ENCODE measurements around the gene AGRN. TPM values are rescaled to one million over a fixed set of nuclear protein-coding genes. Genes with fewer than 3 reads are reported as not detected.
"Not testable (repeated sequence)": the region's sequence is repeated elsewhere in the genome, so short reads cannot be mapped to it uniquely, and the experiment has no call there.

The AGRN gene
- total RNA-seq, 1 experiment from 2014 or later, result 286 TPM

- no peaks in the 10 kb centered on the region for H3K27me3 Mint-ChIP-seq (ENCODE audit: insufficient read depth, unreplicated experiment)
- ChIA-PET POLR2A (interaction anchor here (0.9 to 1.9 kb wide), 6 partner anchors 9 to 78 kb away, joined by 3 to 8 read pairs (median 4); partner anchors contain the start of genes AGRN, HES4 and ISG15), CTCF (interaction anchor here (0.6 to 5.8 kb wide), 26 partner anchors 9 to 352 kb away, joined by 3 to 117 read pairs (median 5); partner anchors contain the start of genes AGRN, CCNL2, ISG15 and PERM1)
- H3K27ac Mint-ChIP-seq (ENCODE audit: low read depth, unreplicated experiment), result no peak overlapping the region
- no peak for DNase-seq (ENCODE audit: unreplicated experiment)
- BruUV-seq (replicated peaks), result no TSS peak
- no peaks in the 10 kb centered on the region for H3K9me3 Mint-ChIP-seq (ENCODE audit: unreplicated experiment)
- H3K36me3 Mint-ChIP-seq (ENCODE audit: insufficient read depth, unreplicated experiment), result no peaks in the 10 kb centered on the region
- no peak overlapping the region for H3K4me3 Mint-ChIP-seq (ENCODE audit: unreplicated experiment)
- intact Hi-C loops (cut with micrococcal nuclease), result loop anchor here (5.0 kb wide), 1 partner anchor 61 kb away; the partner anchor contains the start of gene HES4
- peaks cover 11% of the 10 kb centered on the region for H3K4me1 Mint-ChIP-seq (ENCODE audit: insufficient read depth, unreplicated experiment)
- TF ChIP-seq CTCF (IDR thresholded peaks at IDR 0.05; ENCODE audit: unreplicated experiment), result no peak
These were observed 43.5 kb downstream of the AGRN start for GRCh38 chr1:1063261-1063944.

GRCh38 chr1:1063945-1064831 is 44.3 kb downstream of the AGRN start:
- no peaks in the 10 kb centered on the region for H3K27me3 Mint-ChIP-seq (ENCODE audit: insufficient read depth, unreplicated experiment)
- H3K27ac Mint-ChIP-seq (ENCODE audit: low read depth, unreplicated experiment), result no peak overlapping the region
- peak; percentile 85 for DNase-seq (ENCODE audit: unreplicated experiment)
- ChIA-PET CTCF (interaction anchor here (0.6 to 5.8 kb wide), 25 partner anchors 9 to 261 kb away, joined by 3 to 117 read pairs (median 5); partner anchors contain the start of genes AGRN, ISG15, PERM1 and RNF223), POLR2A (interaction anchor here (0.9 to 1.9 kb wide), 5 partner anchors 45 to 78 kb away, joined by 3 to 8 read pairs (median 4); partner anchors contain the start of genes AGRN, HES4 and ISG15)
- peak; percentile 90 for TF ChIP-seq CTCF (IDR thresholded peaks at IDR 0.05; ENCODE audit: unreplicated experiment)
- intact Hi-C loops (cut with micrococcal nuclease), result loop anchor here (1.0 to 5.0 kb wide), 2 partner anchors 62 to 80 kb away; partner anchors contain the start of gene HES4
- peaks cover 6% of the 10 kb centered on the region for H3K4me1 Mint-ChIP-seq (ENCODE audit: insufficient read depth, unreplicated experiment)
- H3K9me3 Mint-ChIP-seq (ENCODE audit: unreplicated experiment), result no peaks in the 10 kb centered on the region
- no TSS peak for BruUV-seq (replicated peaks)
- no peaks in the 10 kb centered on the region for H3K36me3 Mint-ChIP-seq (ENCODE audit: insufficient read depth, unreplicated experiment)
- no peak overlapping the region for H3K4me3 Mint-ChIP-seq (ENCODE audit: unreplicated experiment)

GRCh38 chr1:1065265-1065939 is 45.5 kb downstream of the AGRN start:
- no peaks in the 10 kb centered on the region for H3K36me3 Mint-ChIP-seq (ENCODE audit: insufficient read depth, unreplicated experiment)
- CTCF ChIA-PET, result interaction anchor here (0.7 to 5.8 kb wide), 7 partner anchors 18 to 73 kb away, joined by 3 to 65 read pairs (median 4); partner anchors contain the start of genes AGRN and ISG15
- no peak for DNase-seq (ENCODE audit: unreplicated experiment)
- H3K27ac Mint-ChIP-seq (ENCODE audit: low read depth, unreplicated experiment), result no peak overlapping the region
- H3K27me3 Mint-ChIP-seq (ENCODE audit: insufficient read depth, unreplicated experiment), result no peaks in the 10 kb centered on the region
- peaks cover 6% of the 10 kb centered on the region for H3K4me1 Mint-ChIP-seq (ENCODE audit: insufficient read depth, unreplicated experiment)
- intact Hi-C loops (cut with micrococcal nuclease), result no loop called here
- POLR2A ChIA-PET, result no interaction called here
- no peak overlapping the region for H3K4me3 Mint-ChIP-seq (ENCODE audit: unreplicated experiment)
- BruUV-seq (replicated peaks), result no TSS peak
- TF ChIP-seq CTCF (IDR thresholded peaks at IDR 0.05; ENCODE audit: unreplicated experiment), result no peak
- H3K9me3 Mint-ChIP-seq (ENCODE audit: unreplicated experiment), result no peaks in the 10 kb centered on the region

- H3K4me3 Mint-ChIP-seq (ENCODE audit: unreplicated experiment); intact Hi-C loops (cut with micrococcal nuclease); H3K27ac Mint-ChIP-seq (ENCODE audit: low read depth, unreplicated experiment); POLR2A ChIA-PET; H3K4me1 Mint-ChIP-seq (ENCODE audit: insufficient read depth, unreplicated experiment); DNase-seq (ENCODE audit: unreplicated experiment); H3K36me3 Mint-ChIP-seq (ENCODE audit: insufficient read depth, unreplicated experiment); H3K9me3 Mint-ChIP-seq (ENCODE audit: unreplicated experiment); H3K27me3 Mint-ChIP-seq (ENCODE audit: insufficient read depth, unreplicated experiment); BruUV-seq (replicated peaks): not testable (repeated sequence)
- CTCF ChIA-PET, result interaction anchor here (0.7 to 5.8 kb wide), 5 partner anchors 18 to 64 kb away, joined by 3 to 65 read pairs (median 3); partner anchors contain the start of genes AGRN and ISG15
These were observed 46.0 kb downstream of the AGRN start for GRCh38 chr1:1065940-1066304.
